Measurements from ENCODE around the gene HRK. TPM values are rescaled to one million over a fixed set of nuclear protein-coding genes. Genes with fewer than 3 reads are reported as not detected.

HRK gene
- total RNA-seq, 2 experiments from 2014 or later = not detected

- peaks cover 14% of the 10 kb centered on the region for H3K27me3 Mint-ChIP-seq
- intact Hi-C loops (cut with micrococcal nuclease) = no loop called here
- no peaks in the 10 kb centered on the region for H3K9me3 Mint-ChIP-seq
- peaks cover 1% of the 10 kb centered on the region for H3K4me1 Mint-ChIP-seq (ENCODE audit: low read depth)
- ChIA-PET POLR2A (no interaction called here), CTCF (no interaction called here)
- no peaks in the 10 kb centered on the region for H3K36me3 Mint-ChIP-seq
- DNase-seq = no peak
- H3K4me3 Mint-ChIP-seq = no peak overlapping the region
- no peak overlapping the region for H3K27ac Mint-ChIP-seq
Observed at GRCh38 chr12:116855744-116856470, 25.3 kb downstream of the HRK start.

DNA sequence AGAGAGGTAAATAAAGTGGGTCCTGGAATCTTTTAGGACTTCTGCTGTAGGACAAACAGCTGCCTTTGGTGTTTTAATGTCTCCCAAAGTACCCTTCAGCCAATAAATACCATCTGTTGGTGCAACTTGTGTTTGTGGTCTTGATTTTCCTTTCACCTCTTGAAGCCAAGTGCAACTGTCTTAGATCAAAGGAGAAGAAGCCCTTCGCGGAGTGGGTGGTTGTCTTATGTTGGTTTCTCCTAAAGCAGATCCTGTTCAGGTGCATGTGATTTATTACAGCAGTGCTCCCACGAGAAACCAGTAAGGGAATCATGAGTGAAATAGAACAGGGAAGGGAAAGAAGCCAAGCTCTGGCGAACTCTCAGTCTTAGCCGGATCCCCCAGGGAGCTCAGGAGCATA lies 27.7 kb downstream of the HRK start:
- intact Hi-C loops (cut with micrococcal nuclease) = no loop called here
- ChIA-PET CTCF (no interaction called here), POLR2A (no interaction called here)
- Mint-ChIP-seq H3K36me3 (no peaks in the 10 kb centered on the region), H3K4me3 (no peak overlapping the region), H3K9me3 (no peaks in the 10 kb centered on the region), H3K27me3 (peaks cover 13% of the 10 kb centered on the region), H3K4me1 (ENCODE audit: low read depth) (no peaks in the 10 kb centered on the region), H3K27ac (no peak overlapping the region)
- DNase-seq = no peak

DNA sequence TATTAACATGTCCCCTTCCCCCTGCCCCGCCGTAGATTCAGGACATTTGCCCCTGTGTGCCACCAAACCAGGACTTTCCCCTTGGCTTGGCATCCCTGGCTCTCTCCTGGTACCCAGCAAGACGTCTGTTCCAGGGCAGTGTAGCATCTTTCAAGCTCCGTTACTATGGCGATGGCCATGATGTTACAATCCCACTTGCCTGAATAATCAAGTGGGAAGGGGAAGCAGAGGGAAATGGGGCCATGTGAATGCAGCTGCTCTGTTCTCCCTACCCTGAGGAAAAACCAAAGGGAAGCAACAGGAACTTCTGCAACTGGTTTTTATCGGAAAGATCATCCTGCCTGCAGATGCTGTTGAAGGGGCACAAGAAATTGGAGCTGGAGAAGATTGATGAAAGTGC lies 28.9 kb downstream of the HRK start:
- peaks cover 5% of the 10 kb centered on the region for H3K27me3 Mint-ChIP-seq
- no peaks in the 10 kb centered on the region for H3K9me3 Mint-ChIP-seq
- no peak overlapping the region for H3K27ac Mint-ChIP-seq
- POLR2A ChIA-PET = no interaction called here
- H3K4me1 Mint-ChIP-seq (ENCODE audit: low read depth) = no peaks in the 10 kb centered on the region
- CTCF ChIA-PET = no interaction called here
- no peaks in the 10 kb centered on the region for H3K36me3 Mint-ChIP-seq
- no peak overlapping the region for H3K4me3 Mint-ChIP-seq
- DNase-seq = no peak
- intact Hi-C loops (cut with micrococcal nuclease) = no loop called here

DNA sequence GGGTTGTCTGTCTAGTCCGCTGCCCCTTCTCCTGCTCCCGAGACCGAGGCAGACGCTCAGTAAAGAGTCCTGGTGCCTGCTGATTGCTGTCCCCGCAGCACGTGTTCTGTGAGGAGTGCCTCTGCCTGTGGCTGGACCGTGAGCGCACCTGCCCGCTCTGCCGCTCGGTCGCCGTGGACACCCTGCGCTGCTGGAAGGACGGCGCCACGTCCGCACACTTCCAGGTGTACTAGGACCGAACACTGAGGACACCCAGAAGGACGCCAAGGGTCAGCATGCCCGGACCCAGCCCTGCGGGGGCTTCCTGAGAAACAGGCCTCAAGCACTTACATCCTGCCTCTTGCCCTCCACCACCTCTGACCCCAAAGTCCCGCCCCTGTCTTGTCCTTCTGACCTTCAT lies 32.0 kb downstream of the HRK start:
- peaks cover 1% of the 10 kb centered on the region for H3K27me3 Mint-ChIP-seq
- DNase-seq = no peak
- H3K27ac Mint-ChIP-seq = no peak overlapping the region
- CTCF ChIA-PET = no interaction called here
- no peaks in the 10 kb centered on the region for H3K4me1 Mint-ChIP-seq (ENCODE audit: low read depth)
- no peaks in the 10 kb centered on the region for H3K9me3 Mint-ChIP-seq
- POLR2A ChIA-PET = no interaction called here
- intact Hi-C loops (cut with micrococcal nuclease) = no loop called here
- H3K4me3 Mint-ChIP-seq = no peak overlapping the region
- no peaks in the 10 kb centered on the region for H3K36me3 Mint-ChIP-seq

- Mint-ChIP-seq H3K9me3 (peaks cover under 1% of the 10 kb centered on the region), H3K4me1 (ENCODE audit: low read depth) (no peaks in the 10 kb centered on the region), H3K4me3 (no peak overlapping the region), H3K27me3 (no peaks in the 10 kb centered on the region), H3K36me3 (no peaks in the 10 kb centered on the region), H3K27ac (no peak overlapping the region)
- DNase-seq = no peak
- ChIA-PET CTCF (interaction anchor here (0.8 kb wide), 1 partner anchor 20 kb away, joined by 3 read pairs; no protein-coding TSS in a partner anchor), POLR2A (no interaction called here)
- intact Hi-C loops (cut with micrococcal nuclease) = no loop called here
Observed at GRCh38 chr12:116843085-116843484, 38.2 kb downstream of the HRK start.

DNA sequence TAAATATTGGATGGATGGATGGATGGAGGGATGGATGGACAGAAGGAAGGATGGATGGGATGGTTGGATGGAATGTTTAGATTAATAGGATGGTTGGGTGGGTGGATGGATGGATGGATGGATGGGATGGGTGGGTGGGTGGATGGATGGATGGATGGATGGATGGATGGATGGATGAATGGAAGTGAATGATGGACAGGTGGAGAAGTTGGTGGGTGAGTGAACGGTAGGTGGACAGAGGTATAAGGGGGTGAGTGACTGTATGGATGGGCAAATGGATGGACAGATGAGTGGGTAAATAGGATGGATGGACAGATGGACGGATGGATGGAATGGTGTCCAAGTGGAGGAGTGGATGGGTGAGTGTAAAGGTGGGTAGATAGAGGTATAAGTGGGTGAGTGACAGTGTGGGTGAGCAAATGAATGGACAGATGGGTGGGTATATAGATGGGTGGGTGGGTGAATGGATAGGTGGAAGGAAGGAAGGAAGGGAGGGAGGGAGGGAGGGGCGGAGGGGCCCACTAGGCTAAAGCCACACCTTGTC lies 41.9 kb downstream of the HRK start:
- H3K36me3 Mint-ChIP-seq = peaks cover 7% of the 10 kb centered on the region
- CTCF ChIA-PET = no interaction called here
- peaks cover 3% of the 10 kb centered on the region for H3K9me3 Mint-ChIP-seq
- no peak overlapping the region for H3K4me3 Mint-ChIP-seq
- H3K27me3 Mint-ChIP-seq = no peaks in the 10 kb centered on the region
- H3K4me1 Mint-ChIP-seq (ENCODE audit: low read depth) = no peaks in the 10 kb centered on the region
- no peak overlapping the region for H3K27ac Mint-ChIP-seq
- intact Hi-C loops (cut with micrococcal nuclease) = no loop called here
- DNase-seq = no peak
- POLR2A ChIA-PET = no interaction called here

GRCh38 chr12:116838365-116838764 lies 42.9 kb downstream of the HRK start:
- no peaks in the 10 kb centered on the region for H3K4me1 Mint-ChIP-seq (ENCODE audit: low read depth)
- POLR2A ChIA-PET = no interaction called here
- intact Hi-C loops (cut with micrococcal nuclease) = no loop called here
- peaks cover 3% of the 10 kb centered on the region for H3K9me3 Mint-ChIP-seq
- DNase-seq = no peak
- H3K27me3 Mint-ChIP-seq = no peaks in the 10 kb centered on the region
- CTCF ChIA-PET = interaction anchor here (0.6 to 1.0 kb wide), 2 partner anchors 282 to 1520 kb away, joined by 3 read pairs; no protein-coding TSS in a partner anchor
- H3K36me3 Mint-ChIP-seq = peaks cover 7% of the 10 kb centered on the region
- no peak overlapping the region for H3K27ac Mint-ChIP-seq
- H3K4me3 Mint-ChIP-seq = no peak overlapping the region

DNA sequence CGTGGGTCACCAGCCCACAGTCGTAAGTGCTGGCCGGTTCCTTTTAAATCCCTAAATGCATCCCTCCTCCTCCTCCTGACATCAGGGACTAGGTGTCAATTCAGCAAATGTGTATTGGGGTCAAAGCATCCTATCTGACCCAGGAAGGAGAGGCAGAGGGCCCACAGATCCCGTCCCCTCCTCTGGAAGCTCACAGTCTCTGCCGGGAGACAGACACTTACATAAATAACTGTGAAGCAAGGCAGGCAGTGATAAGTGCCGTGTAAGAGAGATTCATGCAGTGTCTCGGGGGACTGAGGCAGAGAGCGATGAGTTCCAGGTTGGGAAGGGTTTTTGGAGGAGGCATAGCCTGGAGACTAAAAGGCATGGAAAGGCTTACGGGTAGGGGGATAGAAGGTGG lies 44.1 kb downstream of the HRK start:
- intact Hi-C loops (cut with micrococcal nuclease) = no loop called here
- no peak overlapping the region for H3K4me3 Mint-ChIP-seq
- no peak for DNase-seq
- H3K27me3 Mint-ChIP-seq = no peaks in the 10 kb centered on the region
- no peak overlapping the region for H3K27ac Mint-ChIP-seq
- H3K4me1 Mint-ChIP-seq (ENCODE audit: low read depth) = no peaks in the 10 kb centered on the region
- ChIA-PET CTCF (no interaction called here), POLR2A (no interaction called here)
- peaks cover 3% of the 10 kb centered on the region for H3K9me3 Mint-ChIP-seq
- H3K36me3 Mint-ChIP-seq = peaks cover 7% of the 10 kb centered on the region

GRCh38 chr12:116835484-116835883 lies 45.8 kb downstream of the HRK start:
- peaks cover 7% of the 10 kb centered on the region for H3K36me3 Mint-ChIP-seq

GRCh38 chr12:116833474-116833873 lies 47.8 kb downstream of the HRK start:
- ChIA-PET CTCF (no interaction called here), POLR2A (no interaction called here)
- Mint-ChIP-seq H3K36me3 (peaks cover 7% of the 10 kb centered on the region), H3K27me3 (no peaks in the 10 kb centered on the region), H3K4me1 (ENCODE audit: low read depth) (no peaks in the 10 kb centered on the region), H3K9me3 (peaks cover 3% of the 10 kb centered on the region), H3K4me3 (no peak overlapping the region), H3K27ac (no peak overlapping the region)
- DNase-seq = no peak
- intact Hi-C loops (cut with micrococcal nuclease) = no loop called here

More at GRCh38 chr12:116835484-116835883, 45.8 kb downstream of the HRK start:
- intact Hi-C loops (cut with micrococcal nuclease) = no loop called here
- no peak overlapping the region for H3K4me3 Mint-ChIP-seq
- DNase-seq = no peak
- H3K27me3 Mint-ChIP-seq = no peaks in the 10 kb centered on the region
- CTCF ChIA-PET = no interaction called here
- H3K4me1 Mint-ChIP-seq (ENCODE audit: low read depth) = no peaks in the 10 kb centered on the region
- H3K9me3 Mint-ChIP-seq = peaks cover 3% of the 10 kb centered on the region
- no peak overlapping the region for H3K27ac Mint-ChIP-seq
- POLR2A ChIA-PET = no interaction called here

DNA sequence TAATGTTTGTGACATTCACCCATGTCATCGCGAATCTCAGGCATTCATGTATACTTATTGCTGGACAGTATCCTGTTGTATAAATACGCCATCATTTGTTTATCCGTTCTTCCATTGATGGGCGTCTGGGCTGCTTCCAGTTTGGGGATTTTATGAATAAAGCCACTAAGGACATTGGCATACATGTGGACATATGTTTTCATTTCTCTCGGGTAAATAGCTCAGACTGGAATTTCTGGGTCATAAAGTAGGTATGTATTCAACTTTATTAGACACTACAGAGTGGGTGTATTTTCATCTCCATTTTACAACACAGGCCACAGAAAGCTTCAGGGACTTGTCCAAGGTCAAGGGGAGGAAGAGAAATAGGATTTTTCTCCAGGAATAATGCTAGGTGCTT lies 48.9 kb downstream of the HRK start:
- no peak overlapping the region for H3K4me3 Mint-ChIP-seq
- no peak overlapping the region for H3K27ac Mint-ChIP-seq
- DNase-seq = no peak
- peaks cover 7% of the 10 kb centered on the region for H3K36me3 Mint-ChIP-seq
- H3K27me3 Mint-ChIP-seq = no peaks in the 10 kb centered on the region
- CTCF ChIA-PET = no interaction called here
- intact Hi-C loops (cut with micrococcal nuclease) = no loop called here
- no peaks in the 10 kb centered on the region for H3K9me3 Mint-ChIP-seq
- no peaks in the 10 kb centered on the region for H3K4me1 Mint-ChIP-seq (ENCODE audit: low read depth)
- POLR2A ChIA-PET = no interaction called here

DNA sequence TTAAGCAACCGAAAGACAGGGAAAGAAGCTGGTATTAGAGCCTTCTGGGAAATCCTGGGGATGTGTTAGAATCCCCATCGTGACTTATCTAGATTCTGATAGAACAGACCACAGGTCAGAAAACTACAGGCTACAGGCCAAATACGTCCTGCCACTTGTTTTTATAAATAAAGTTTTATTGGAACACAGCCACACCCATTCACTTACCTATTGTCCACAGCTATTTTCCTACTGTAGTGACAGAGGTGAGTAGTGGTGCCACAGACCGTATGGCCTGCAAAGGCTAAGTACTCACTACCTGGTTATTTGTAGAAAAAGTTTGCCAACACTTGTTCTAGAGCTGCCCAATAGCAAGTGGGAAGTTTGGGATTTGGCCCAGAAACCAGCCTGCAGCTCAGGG lies 53.8 kb downstream of the HRK start:
- intact Hi-C loops (cut with micrococcal nuclease) = no loop called here
- CTCF ChIA-PET = no interaction called here
- H3K4me3 Mint-ChIP-seq = no peak overlapping the region
- H3K4me1 Mint-ChIP-seq (ENCODE audit: low read depth) = no peaks in the 10 kb centered on the region
- POLR2A ChIA-PET = no interaction called here
- DNase-seq = no peak
- H3K36me3 Mint-ChIP-seq = no peaks in the 10 kb centered on the region
- H3K27me3 Mint-ChIP-seq = no peaks in the 10 kb centered on the region
- H3K9me3 Mint-ChIP-seq = peaks cover 3% of the 10 kb centered on the region
- no peak overlapping the region for H3K27ac Mint-ChIP-seq

GRCh38 chr12:116821291-116821690 lies 60.0 kb downstream of the HRK start:
- no peaks in the 10 kb centered on the region for H3K27me3 Mint-ChIP-seq
- no peaks in the 10 kb centered on the region for H3K36me3 Mint-ChIP-seq
- H3K4me3 Mint-ChIP-seq = no peak overlapping the region
- intact Hi-C loops (cut with micrococcal nuclease) = no loop called here
- no peak for DNase-seq
- ChIA-PET POLR2A (no interaction called here), CTCF (no interaction called here)
- H3K9me3 Mint-ChIP-seq = peaks cover 3% of the 10 kb centered on the region
- H3K27ac Mint-ChIP-seq = no peak overlapping the region
- H3K4me1 Mint-ChIP-seq (ENCODE audit: low read depth) = peaks cover 15% of the 10 kb centered on the region

All from activated CD4-positive, alpha-beta memory T cell treated with anti-CD3 and anti-CD28 coated beads for 36 hours (primary cell).